ENCODE measurements around the gene CELA2A. TPM values are rescaled to one million over a fixed set of nuclear protein-coding genes. Genes with fewer than 3 reads are reported as not detected.

The CELA2A gene
- total and polyA plus RNA-seq, 10 of the 15 experiments (the other 5 are each of a cell fraction or from before 2014, with no cell fraction given), result 0.90 TPM; not detected in 9

DNA sequence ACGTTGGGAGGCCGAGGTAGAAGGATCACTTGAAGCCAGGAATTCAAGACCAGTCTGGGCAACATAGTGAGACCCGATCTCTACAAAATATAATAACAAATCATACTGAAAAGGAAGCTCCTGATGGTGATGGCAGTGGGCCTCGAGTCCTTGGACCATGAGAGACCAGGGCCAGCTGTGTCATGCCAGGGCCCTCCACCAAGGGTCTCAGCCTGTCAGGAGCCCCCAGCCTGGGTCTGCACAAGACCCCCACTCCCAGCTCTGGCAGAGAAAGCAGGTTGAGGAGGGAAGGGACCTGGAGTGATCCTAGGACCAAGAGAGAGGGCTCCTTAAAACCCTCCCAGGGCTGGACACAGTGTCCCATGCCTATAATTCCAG, 25.0 kb upstream of the CELA2A start:
- H3K9ac ChIP-seq (ENCODE audit: control insufficient read depth, insufficient read depth, low read length), result no peak overlapping the region
- TF ChIP-seq GABPA (IDR thresholded peaks at IDR 0.05; ENCODE audit: low read depth) (no peak), E2F8 (IDR thresholded peaks at IDR 0.05; ENCODE audit: low read depth, partially characterized antibody) (no peak), LARP7 (IDR thresholded peaks at IDR 0.05) (no peak), MYC (IDR thresholded peaks at IDR 0.05; ENCODE audit: insufficient read depth, insufficient read length, insufficient replicate concordance, low read length, severe bottlenecking) (no peak), CBX5 (IDR thresholded peaks at IDR 0.05; ENCODE audit: low read depth) (no peak), CHD4 (IDR thresholded peaks at IDR 0.05) (no peak), RELB (IDR thresholded peaks at IDR 0.05; ENCODE audit: low read depth) (no peak), ZNF24 (IDR thresholded peaks at IDR 0.05) (no peak)
- intact Hi-C loops (cut with micrococcal nuclease; ENCODE audit: unreplicated experiment) (loop anchor here (1.0 to 5.0 kb wide), 2 partner anchors 108 to 301 kb away; no protein-coding TSS in a partner anchor), in situ Hi-C loops (cut with MboI) (no loop called here)
- FAIRE-seq (peak; percentile 35), ATAC-seq (no peak), DNase-seq (ENCODE audit: low read depth, low spot score) (no peak)
- H3K4me2 ChIP-seq (ENCODE audit: control insufficient read depth, insufficient read depth), result no peak overlapping the region
- RAD21 ChIA-PET (ENCODE audit: unreplicated experiment), result interaction anchor here (1.0 to 3.5 kb wide), 8 partner anchors 15 to 303 kb away, joined by 3 to 22 read pairs (median 7); partner anchors contain the start of gene EFHD2
- no peak overlapping the region for H3K4me3 ChIP-seq
- SMC1A ChIA-PET (ENCODE audit: uncharacterized antibody, unreplicated experiment), result interaction anchor here (0.5 to 6.2 kb wide), 11 partner anchors 10 to 170 kb away, joined by 3 to 64 read pairs (median 4); no protein-coding TSS in a partner anchor
- no peaks in the 10 kb centered on the region for H3K4me1 ChIP-seq (ENCODE audit: control insufficient read depth, insufficient read depth, low read length)
- CTCF ChIA-PET, result interaction anchor here (0.7 to 10.2 kb wide), 22 partner anchors 10 to 306 kb away, joined by 3 to 178 read pairs (median 4); no protein-coding TSS in a partner anchor
- H3K36me3 ChIP-seq (ENCODE audit: control insufficient read depth in 2 of 2, insufficient read depth in 2 of 2, low read length in 1 of 2), result peaks cover 4 to 13% of the 10 kb centered on the region in 2 experiments; a peak in 3 of 4 replicates
- H3K27me3 ChIP-seq (replicated peaks in 1 of 2; ENCODE audit: control insufficient read depth in 2 of 2, insufficient read depth in 2 of 2, low read length in 1 of 2), result no peaks in the 10 kb centered on the region
- no peaks in the 10 kb centered on the region for H3K9me3 ChIP-seq (replicated peaks; ENCODE audit: control insufficient read depth, insufficient read depth, low read length)
- H4K20me1 ChIP-seq (ENCODE audit: control insufficient read depth, insufficient read depth), result no peaks in the 10 kb centered on the region
- no peak overlapping the region for H2AFZ ChIP-seq (ENCODE audit: control insufficient read depth, low read depth, low read length)
- no peaks in the 10 kb centered on the region for H3K79me2 ChIP-seq (ENCODE audit: control insufficient read depth, insufficient read depth, low read length)
- 56% methylated on average over 4 of the region's 4 CpGs for WGBS (ENCODE audit: insufficient coverage, insufficient replicate concordance, low lambda C conversion rate, missing lambda C conversion rate)
- no TSS peak for BruUV-seq (replicated peaks)
- no peak overlapping the region for H3K27ac ChIP-seq (ENCODE audit: control insufficient read depth, insufficient read depth)
- POLR2A ChIA-PET, result interaction anchor here (0.6 to 1.3 kb wide), 3 partner anchors 10 to 275 kb away, joined by 3 to 6 read pairs (median 4); no protein-coding TSS in a partner anchor
